Measurements from ENCODE around the gene AMOTL1. TPM values are rescaled to one million over a fixed set of nuclear protein-coding genes. Genes with fewer than 3 reads are reported as not detected.

Gene AMOTL1
- total and polyA plus RNA-seq, 2 of the 8 experiments (the other 6 are each of a cell fraction or from before 2014, with no cell fraction given) = 9.0 to 27.6 TPM

- Histone ChIP-seq H2BK120ac (replicated peaks; ENCODE audit: low read depth, low read length) (no peak overlapping the region), H3K4ac (replicated peaks; ENCODE audit: insufficient read length, low read depth, low read length) (no peak overlapping the region), H4K20me1 (replicated peaks in 1 of 2; ENCODE audit: control insufficient read depth in 1 of 2, insufficient read depth in 2 of 2, low read length in 2 of 2) (peaks cover 0 to 3% of the 10 kb centered on the region in 2 experiments), H2BK12ac (ENCODE audit: low read depth, low read length) (no peak overlapping the region), H3K27me3 (replicated peaks in 1 of 4; ENCODE audit: control insufficient read depth in 3 of 4, extremely low read depth in 1 of 4, insufficient read depth in 3 of 4, low read length in 3 of 4) (no peaks in the 10 kb centered on the region), H4K91ac (replicated peaks; ENCODE audit: insufficient read length, low read length) (no peak overlapping the region), H3K23me2 (ENCODE audit: low read depth, low read length) (no peaks in the 10 kb centered on the region), H2AK5ac (ENCODE audit: low read depth, low read length) (no peak overlapping the region), H3K79me2 (ENCODE audit: control insufficient read depth in 1 of 2, insufficient read depth in 2 of 2, low read length in 2 of 2) (no peaks in the 10 kb centered on the region), H2BK15ac (ENCODE audit: low read length) (no peak overlapping the region), H3K36me3 (ENCODE audit: control insufficient read depth in 2 of 4, insufficient read depth in 4 of 4, low read length in 3 of 4) (peaks cover 6 to 33% (median 12%) of the 10 kb centered on the region in 4 experiments; a peak in 6 of 8 replicates), H3K14ac (ENCODE audit: insufficient read length) (no peak overlapping the region), H3K18ac (ENCODE audit: extremely low read depth, low read length) (no peak overlapping the region), H2BK5ac (ENCODE audit: low read depth, low read length) (no peak overlapping the region), H3K4me2 (ENCODE audit: insufficient read depth in 1 of 2, low read depth in 2 of 2, low read length in 2 of 2) (no peak overlapping the region), H3K23ac (ENCODE audit: insufficient read length) (no peak overlapping the region), H3K9me3 (ENCODE audit: insufficient read depth in 2 of 2, low read depth in 1 of 2, low read length in 1 of 2) (no peaks in the 10 kb centered on the region), H3K9ac (replicated peaks in 1 of 4; ENCODE audit: extremely low read depth in 1 of 4, low read depth in 3 of 4, low read length in 3 of 4) (no peak overlapping the region), H4K5ac (ENCODE audit: insufficient read length, low read depth, low read length) (no peak overlapping the region), H3K4me3 (ENCODE audit: extremely low read depth in 1 of 4, insufficient read depth in 2 of 4, low read depth in 3 of 4, low read length in 4 of 4) (no peak overlapping the region), H3K27ac (ENCODE audit: low read depth, low read length) (no peak overlapping the region), H3K56ac (replicated peaks; ENCODE audit: insufficient read length, low read depth, low read length) (no peak overlapping the region), H3K4me1 (replicated peaks in 1 of 4; ENCODE audit: control insufficient read depth in 3 of 4, insufficient read depth in 4 of 4, low read length in 3 of 4) (no peaks in the 10 kb centered on the region), H4K8ac (ENCODE audit: extremely low read depth, insufficient read depth, low read length) (no peak overlapping the region), H2BK20ac (ENCODE audit: low read length) (no peak overlapping the region), H2AFZ (ENCODE audit: low read length) (no peak overlapping the region), H3K79me1 (ENCODE audit: low read depth, low read length) (no peaks in the 10 kb centered on the region)
- no peak for FAIRE-seq
- no peak for TF ChIP-seq SP4 (IDR thresholded peaks at IDR 0.05; ENCODE audit: low read length)
- ChIA-PET POLR2A (ENCODE audit: partially characterized antibody) (no interaction called here), CTCF (ENCODE audit: partially characterized antibody) (interaction anchor here (1.0 to 2.9 kb wide), 3 partner anchors 12 to 233 kb away, joined by 3 to 9 read pairs (median 3); no protein-coding TSS in a partner anchor)
- WGBS, 2 experiments (ENCODE audit: extremely low coverage in 1 of 2, insufficient coverage in 1 of 2, insufficient read length in 1 of 2, insufficient replicate concordance in 2 of 2, low coverage in 1 of 2, low lambda C conversion rate in 2 of 2, missing lambda C conversion rate in 1 of 2) = 95% methylated on average over 5 of the region's 5 CpGs; no CpG with 5 or more reads in 1 of the 2 experiments
- no peak for DNase-seq (ENCODE audit: low read depth in 1 of 2, low spot score in 2 of 2)
Observed at GRCh38 chr11:94855666-94856065, 87.5 kb downstream of the AMOTL1 start.
